Measurements from ENCODE around the gene CBFA2T3. TPM values are rescaled to one million over a fixed set of nuclear protein-coding genes. Genes with fewer than 3 reads are reported as not detected.

The CBFA2T3 gene
- polyA plus RNA-seq, 12 donors = 11.6 to 27.0 (median 15.8) TPM; not detected in 1

DNA sequence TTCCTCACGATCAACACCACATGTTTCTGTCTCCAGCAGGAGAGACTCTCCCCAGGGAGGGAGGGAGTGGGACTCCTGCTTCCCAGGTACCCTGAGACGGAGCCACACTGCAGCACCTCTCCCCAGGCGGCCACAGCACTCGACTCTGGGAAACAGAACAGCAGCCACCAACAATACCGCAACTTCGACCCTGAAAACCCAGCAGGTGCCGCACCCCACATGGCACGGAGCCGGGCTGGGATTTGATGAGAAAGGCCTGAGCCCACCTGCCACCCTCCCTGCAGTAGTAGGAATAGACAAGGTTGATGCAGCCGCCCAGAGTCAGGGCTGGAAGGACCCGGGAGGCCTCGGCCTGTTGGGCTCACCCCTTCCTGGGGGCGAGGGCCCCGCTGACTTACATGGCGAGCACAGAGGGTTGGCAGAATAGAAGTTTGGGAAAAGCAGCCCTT is 134.7 kb downstream of the CBFA2T3 start:
- DNase-seq = no peak

DNA sequence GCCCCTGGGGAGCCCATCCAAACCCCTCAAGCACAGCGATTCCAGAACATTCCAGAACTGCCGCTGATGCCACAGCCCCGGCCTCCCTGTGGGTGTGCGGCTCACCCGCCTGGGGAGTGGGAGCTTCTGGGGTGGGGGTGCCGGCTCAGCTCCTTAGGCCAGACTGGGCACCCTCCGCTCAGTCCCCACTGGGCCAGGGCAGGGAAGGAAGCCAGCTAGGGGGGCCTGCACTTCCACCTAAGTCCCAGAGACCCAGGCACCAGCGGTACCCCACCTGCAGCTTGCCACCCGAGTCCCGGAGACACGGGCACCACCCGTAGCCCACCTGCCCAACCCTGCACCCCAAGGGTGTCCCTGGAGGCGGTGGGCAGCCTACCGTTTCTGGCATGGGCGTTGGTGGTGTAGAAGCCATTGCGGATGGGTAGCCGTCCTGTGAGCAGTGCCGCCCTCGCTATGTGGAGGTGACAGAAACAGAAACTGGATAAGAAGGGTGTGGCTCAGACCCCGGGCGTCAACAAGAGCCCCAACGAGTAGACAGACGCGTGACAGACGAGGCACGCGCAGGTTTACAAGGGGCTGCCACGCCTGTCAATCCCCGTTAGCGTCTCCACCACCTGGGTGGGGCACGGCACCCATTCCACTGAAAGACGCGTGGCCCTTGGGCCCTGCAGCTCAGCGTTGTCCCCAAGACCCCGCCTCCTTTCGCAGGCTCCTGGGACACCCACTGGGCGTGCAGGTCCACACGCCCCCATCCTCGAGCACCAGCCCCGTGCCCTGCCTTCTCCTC is 135.3 kb downstream of the CBFA2T3 start:
- no peak for DNase-seq

DNA sequence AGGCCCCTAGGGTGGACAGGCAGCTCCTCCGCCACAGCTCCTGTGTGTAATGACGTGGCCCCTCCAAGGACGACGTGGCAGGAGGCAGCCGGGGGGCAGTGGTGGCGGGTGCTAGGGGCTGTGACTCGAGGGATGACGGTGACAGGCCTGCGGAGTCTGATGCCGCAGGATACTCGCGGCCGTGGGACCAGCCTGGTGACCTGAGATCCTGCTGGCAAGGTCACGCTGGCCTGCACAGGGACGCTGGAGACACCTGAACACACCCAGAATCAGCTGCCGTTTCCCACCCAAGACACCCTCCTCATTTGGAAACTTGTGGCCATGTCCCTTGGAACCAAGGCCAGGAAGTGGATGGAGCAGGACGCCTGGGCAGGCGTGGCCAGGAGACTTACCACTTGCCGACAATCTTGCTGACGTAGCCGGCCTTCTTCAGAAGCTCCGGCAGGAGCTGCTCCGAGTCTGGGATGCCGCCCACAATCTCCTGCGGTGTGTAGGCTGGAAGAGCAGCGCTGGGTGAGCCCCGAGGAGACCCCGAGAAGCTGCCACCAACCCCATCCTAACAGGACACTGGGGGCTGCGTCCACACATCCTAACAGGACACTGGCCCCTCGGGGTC is 136.3 kb downstream of the CBFA2T3 start:
- DNase-seq = no peak

DNA sequence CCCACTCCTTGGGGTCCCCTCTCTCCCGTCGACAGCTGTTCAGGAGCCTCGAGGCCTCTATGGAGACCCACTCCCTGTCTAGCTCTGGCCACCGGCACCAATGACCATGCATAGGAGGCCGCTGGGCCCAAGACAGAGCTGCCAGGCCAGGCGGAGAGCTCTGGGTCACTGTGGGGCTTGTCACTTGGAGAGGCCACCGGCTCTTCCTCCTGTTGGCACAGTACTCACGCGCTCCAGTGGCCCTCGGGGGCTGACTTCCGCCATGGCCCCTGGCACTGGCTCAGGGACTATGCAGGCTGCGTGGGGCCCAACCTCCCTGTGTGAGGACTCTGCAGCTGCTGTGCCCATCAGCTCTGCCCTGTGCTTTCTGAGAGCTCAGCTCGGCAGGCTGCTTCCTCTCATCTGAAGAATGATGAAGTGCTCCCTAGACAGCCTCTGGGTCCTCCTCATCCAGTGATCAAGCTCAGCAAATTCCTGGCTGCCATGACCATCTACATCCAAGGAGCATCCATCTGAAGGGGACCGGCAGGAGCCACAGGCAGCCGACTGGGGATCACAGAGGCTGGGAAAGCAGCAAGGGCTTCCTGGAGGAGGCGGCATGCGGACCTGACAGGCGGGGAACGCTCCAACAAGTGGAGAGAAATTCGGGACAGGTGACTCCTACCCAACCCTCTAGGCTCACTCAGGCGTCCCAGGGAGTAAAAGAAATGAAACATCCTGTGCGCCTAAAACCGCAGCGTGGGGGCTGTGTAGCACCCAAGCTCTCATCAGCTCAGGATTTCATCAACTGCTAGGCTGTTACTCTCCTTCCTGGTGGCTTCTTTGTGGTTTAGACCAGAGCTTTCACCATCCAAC is 137.0 kb downstream of the CBFA2T3 start:
- no peak for DNase-seq

DNA sequence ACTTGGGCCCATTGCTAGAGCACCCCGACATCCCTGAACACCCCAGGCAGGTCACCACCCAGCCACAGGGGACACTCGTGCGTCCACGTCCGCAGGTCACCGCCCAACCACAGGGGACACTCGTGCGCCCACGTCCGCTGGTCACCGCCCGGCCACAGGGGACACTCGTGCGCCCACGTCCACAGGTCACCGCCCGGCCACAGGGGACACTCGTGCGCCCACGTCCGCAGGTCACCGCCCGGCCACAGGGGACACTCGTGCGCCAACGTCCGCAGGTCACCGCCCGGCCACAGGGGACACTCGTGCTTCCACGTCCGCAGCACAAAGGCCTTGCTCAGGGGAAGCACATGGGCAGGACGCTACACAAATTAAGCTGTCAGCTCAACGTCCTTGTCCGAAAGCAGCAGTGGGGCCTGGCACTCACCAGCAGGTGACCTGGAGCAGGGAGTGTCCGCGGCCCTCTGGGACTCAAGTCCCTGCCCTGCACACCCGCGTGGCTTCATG is 137.9 kb downstream of the CBFA2T3 start:
- DNase-seq = no peak

DNA sequence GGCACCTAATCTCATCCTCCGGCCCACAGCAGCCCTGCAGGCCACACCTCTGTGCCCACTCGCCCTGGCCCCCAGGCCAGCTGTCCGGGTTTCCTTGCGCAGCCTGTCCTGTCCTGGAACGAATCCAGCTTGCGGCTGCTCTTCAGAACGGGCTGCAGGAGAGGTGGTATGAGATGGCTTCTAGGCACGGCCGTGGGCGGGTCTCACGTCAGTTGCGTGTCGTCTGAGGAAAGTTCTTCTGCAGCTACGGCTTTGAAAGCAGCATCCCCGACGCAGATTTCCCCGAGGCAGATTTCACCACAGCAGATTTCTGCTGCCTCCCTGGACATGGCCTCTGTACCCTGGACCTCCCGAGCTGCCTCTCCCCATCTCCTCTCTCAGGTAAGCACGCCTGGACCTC is 138.4 kb downstream of the CBFA2T3 start:
- no peak for DNase-seq

DNA sequence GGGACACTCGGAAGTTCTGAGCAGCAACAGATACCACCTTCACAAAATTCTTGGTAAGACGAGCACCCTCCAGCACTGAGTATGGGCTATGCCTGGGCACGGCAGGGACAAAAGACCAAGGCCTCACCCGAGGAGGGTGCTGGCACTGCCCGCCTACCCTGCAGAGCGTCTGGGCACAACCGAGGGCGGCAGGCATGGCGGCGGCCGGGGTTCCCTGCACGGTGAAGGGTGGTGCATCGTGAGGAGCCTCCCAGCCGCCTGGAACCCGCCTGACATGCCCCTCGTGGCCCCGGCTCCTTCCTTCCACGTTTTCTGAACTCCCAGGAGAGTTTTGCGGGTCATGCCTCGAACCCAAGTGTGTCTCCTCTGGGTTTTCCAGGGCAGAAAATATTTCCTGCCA is 139.2 kb downstream of the CBFA2T3 start:
- DNase-seq = no peak

DNA sequence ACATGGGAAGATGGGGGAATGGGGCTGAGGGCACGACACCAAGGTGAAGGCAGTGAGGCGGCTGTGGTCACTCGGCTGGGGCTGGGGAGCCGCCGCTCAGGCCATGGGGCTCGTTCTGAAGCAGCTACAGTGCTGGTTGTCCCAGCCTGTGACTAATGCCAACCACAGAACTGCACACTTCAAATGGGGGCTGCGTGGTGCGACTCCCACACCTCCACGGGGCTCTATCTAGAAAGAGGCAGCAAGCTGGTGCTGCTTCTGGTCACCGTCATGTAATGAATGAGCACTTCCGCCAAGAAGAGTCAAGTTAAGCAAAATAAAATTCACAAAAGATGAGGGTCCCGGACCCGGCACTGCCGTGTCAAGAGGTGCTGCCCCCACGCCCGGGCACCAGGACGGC is 140.2 kb downstream of the CBFA2T3 start:
- no peak for DNase-seq

DNA sequence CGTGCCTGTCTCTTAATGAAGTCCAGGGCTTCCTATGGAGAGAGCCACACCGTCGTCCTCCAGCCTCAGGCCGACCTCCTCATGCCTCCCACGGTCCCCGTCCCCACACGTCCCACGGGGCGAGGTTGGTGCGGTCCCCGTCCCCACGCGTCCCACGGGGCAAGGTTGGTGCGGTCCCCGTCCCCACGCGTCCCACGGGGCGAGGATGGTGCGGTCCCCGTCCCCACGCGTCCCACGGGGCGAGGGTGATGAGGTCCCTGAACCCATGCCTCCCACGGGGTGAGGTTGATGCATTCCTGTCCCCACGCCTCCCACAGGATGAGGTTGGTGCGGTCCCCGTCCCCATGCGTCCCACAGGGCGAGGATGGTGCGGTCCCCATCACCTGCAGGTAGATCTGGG is 141.2 kb downstream of the CBFA2T3 start:
- no peak for DNase-seq

DNA sequence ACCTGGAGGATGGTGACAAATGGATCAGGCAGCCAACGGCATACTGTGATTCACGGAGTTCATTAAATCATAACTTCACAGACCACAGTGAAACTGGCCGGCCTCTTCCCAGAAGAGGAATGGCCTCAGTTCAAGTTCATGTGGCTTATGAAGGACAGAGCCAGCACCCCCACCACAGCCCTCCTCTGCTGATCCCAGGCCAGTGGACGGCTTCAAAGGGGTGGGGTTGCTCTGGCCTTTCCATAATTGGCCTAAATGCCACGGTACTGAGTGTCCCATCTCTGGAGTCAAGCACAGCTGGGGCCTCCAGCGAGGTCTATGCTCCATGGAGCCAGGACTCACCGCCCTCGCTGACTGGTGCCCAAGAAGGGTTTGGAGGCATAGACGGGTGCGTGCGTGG is 141.6 kb downstream of the CBFA2T3 start:
- DNase-seq = no peak

DNA sequence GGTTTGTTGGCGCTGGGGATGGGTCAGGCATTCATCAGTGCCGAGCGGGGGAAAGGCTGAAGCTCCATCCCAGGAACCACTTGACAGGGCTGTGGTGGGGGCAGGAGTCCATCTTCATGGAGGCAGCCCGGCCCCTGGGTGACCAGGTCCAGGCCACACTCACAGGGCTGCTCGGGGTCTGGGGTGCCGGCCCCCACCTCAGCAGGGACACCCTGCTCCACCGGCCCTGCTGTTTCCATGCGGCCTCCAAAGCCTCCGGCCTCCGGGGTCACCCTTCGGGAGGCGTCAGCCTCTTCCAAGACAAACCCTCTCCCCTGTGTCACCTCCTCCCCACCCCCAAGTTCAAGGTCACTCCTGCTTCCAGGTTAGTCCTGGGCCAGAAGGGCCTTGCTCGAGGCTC is 142.3 kb downstream of the CBFA2T3 start:
- no peak for DNase-seq

DNA sequence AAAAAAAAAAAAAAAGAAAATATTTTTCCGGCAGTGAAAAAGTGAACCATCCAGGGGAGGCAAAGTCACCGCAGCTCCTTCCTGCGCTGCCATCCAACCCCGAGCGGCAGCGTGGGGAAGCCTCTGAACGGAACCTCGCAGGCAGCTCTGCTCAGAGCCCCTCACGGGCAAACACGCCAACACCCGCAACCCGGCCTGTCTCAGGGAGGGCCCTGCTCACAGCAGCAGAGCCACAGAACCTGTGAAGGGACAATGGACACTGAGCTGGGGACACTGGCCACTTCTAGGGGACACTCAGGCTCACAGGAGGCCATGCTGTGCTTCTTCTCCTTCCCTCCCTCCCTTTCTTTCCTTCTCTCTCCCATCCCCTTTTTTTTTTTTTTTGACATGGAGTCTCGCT is 143.9 kb downstream of the CBFA2T3 start:
- DNase-seq = no peak

DNA sequence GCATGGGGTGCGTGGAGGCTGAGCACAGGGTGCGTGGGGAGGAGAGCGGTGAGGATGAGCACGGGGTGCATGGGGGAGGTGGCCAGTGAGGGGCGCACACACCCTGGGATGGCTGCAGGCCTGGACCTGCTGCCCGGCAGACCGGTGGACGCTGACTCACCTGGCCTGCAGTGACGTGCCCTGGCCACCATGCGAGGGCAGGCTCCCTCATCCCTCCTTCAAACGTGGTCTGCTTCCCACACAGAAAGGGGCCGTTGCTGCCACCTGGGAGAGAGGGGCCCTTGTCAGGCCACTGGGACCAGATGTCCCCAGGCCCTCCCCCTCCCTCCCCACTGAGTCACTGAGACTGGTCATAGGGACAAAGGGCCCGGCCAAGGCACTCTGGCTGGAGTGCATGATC is 145.2 kb downstream of the CBFA2T3 start:
- DNase-seq = no peak

DNA sequence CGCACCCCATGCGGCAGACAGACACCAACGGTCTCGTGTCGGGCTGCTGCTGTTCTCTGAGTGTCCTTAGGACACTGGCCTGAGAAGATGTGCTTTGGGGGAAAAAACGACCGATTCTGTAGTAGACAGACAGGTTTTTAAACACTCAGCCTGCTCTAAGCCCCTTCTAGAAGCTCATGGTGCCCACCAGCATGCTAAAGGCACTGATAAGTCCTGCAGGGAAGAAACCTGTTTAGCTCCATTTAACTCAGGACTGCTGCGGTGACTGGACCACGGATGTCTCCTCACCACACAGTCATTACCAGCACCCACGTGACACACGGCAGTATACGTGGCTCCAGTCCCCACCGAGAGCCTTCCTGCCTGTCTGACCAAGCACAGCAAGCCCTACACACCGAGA is 146.2 kb downstream of the CBFA2T3 start:
- DNase-seq = no peak

DNA sequence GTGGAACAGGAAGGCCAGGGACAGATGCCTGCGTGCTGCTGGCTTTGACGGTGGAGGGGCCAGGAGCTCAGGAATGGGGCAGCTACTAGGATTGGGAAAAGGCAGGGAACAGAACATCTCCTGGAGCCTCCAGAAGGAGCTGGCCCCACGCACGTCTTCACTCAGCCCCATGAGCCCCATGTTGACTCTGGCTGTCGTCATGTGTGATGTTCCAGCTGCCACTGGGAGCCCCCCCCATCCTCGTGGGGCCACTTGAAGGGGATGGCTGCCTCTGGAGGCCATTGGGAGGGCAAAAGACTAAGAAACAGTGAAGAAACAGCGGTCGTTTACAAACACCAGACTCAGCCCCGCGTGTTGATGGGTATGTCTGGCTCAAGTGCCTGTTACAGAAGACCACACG is 146.7 kb downstream of the CBFA2T3 start:
- no peak for DNase-seq

DNA sequence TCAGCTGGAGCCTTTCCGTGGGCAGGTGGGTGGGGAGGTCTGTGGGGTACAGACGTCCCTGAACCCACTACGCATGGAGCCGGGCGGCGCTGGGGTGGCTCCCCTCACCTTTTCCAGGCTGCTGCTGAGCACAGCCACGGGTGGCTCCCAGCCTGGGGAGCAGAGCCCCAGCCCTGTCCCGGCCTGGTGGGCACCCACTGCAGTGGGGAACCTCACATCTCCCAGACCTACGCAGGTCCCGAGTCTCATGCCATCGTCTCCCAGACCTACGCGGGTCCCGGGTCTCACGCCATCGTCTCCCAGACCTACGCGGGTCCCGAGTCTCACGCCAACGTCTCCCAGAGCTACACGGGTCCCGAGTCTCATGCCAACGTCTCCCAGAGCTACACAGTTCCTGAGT is 148.3 kb downstream of the CBFA2T3 start:
- DNase-seq = no peak

DNA sequence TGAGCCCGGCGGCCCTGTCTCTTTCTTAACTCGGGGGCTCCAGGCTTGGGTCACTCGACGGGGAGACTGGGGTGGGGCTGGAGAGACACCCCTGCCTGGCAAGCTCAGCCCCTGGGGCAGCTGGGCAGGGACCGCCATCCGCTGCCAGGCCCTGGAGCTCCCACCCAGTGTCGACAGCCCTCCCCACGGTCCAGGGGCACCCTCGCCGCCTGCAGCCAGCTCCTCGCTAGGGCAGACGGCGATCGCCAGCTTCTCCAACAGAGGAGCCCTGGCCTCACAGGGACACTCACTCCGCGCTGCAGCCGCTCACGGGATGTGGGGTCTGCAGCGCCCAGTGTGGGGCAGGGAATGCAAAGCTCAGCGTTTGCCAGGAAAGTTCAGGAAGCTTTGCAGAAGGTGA is 149.3 kb downstream of the CBFA2T3 start:
- DNase-seq = no peak

DNA sequence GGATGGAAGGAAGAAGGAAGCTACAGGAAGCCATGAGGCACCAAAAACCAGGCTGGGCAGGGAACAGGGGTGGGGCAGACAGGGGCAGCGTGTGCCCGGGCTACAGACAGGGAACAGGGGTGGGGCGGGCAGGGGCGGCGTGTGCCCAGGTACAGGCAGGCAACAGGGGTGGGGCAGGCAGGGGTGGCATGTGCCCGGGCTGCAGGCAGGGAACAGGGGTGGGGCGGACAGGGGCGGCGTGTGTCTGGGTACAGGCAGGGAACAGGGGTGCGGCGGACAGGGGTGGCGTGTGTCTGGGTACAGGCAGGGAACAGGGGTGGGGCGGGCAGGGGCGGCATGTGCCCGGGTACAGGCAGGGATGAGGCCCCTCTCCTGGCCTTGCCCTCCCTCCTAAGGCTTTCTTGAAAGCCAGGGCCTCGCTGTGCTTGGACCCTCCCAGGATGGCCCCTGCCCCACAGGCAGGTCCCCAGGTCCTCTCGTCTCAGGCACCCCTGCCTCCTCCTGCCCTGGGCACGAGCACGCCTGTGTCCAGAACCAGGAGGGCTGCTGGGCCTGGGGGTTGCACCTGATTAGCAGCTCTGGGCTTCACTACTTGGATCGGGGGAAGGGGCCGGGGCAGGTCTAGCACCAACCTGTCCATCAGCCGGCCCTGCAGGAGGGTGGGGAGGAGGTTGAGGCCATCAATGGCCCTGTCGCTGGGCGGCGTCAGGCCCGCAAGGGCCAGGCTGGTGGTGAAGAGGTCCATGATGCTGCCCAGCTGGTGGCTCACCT is 150.8 kb downstream of the CBFA2T3 start:
- no peak for DNase-seq

DNA sequence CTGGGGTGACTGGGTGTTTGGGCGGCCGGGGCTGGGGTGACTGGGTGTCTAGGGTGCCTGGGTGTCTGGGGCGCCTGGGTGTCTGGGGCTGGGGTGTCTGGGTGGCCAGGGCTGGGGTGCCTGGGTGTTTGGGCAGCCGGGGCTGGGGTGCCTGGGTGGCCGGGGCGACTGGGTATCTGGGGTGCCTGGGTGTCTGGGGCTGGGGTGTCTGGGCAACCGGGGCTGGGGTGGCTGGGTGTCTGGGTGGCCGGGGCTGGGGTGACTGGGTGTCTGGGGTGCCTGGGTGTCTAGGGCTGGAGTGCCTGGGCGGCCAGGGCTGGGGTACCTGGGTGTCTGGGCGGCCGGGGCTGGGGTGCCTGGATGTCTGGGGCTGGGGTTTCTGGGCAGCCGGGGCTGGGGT is 151.9 kb downstream of the CBFA2T3 start:
- DNase-seq = no peak

Measured in muscle of arm (tissue), 12 donors.